HG03520 (cell line): Measurements from ENCODE around the gene TMEM174.
"Not testable (repeated sequence)": the region's sequence is repeated elsewhere in the genome, so short reads cannot be mapped to it uniquely, and the experiment has no call there.

Experiments used
- ATAC-seq: cut with Tn5 transposase; IDR thresholded peaks from one replicate; pipeline ENCODE4 v1.9.1; 2021; ENCODE audit warnings: mild to moderate bottlenecking, moderate library complexity; ENCODE audit not compliant: unreplicated experiment

Gene TMEM174

DNA sequence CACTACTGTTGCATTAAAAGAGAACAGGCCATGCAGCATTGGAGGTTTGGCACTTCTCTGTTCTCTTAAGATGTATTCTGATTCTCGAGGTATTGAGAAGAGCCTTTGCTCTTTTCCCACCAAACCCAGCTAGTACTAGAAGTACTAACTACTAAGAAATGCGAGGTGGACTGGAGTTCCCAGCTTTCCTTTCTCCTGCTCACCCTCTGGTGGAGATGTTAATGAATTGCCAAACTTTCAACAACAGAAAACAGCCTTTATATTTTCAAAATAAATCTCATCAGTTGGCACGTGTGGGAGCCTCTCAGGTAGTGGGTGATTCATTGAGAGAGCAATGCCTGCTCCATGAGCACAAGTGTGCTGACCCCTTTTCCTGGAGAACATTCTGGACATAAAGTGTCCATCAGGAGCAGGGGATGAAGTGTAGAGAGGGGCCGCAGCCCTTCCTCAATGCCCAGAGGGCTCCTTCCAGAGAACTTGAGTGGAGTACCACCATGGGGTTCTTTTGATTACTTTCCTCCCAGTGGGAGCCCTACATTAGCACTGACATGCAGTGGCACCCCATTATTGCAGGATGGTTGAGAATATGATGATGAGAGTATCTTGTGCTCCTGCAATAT, 45.7 kb downstream of the TMEM174 start:
- no peak for ATAC-seq

DNA sequence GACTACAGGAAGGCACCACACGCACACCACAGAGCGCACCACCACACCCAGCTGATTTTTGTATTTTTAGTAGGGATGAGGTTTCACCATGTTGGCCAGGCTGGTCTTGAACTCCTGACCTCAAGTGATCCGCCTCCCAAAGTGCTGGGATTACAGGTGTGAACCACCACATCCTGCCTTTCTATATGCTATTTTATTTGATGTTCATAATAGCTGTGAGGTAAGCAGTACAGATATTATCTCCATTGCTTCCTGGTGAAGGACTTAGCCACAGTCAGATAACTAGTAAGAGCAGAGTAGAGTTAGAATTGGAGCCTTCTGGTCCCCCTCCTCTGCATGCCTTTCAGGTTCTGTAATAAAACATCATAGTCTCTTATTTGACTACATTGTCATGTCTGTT, 46.3 kb downstream of the TMEM174 start:
- not testable (repeated sequence) for ATAC-seq

DNA sequence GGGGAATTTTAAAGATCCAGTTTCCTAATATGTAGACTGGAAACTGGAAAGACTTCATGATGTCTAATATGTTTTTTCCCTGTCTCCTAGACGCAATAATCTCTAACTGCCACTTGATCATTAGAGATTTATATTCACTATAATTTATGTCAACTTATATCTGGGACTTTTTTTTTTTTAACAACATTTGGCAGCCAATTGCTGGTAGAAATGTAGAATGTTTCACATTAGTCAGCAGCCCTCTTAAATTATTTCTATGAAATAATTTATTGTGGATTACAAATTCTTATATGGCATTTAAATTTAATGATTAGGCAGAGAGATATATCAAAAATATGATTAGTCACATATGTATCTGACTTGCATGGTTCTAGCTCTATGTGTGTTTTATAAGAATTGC, 48.2 kb downstream of the TMEM174 start:
- ATAC-seq: no peak

DNA sequence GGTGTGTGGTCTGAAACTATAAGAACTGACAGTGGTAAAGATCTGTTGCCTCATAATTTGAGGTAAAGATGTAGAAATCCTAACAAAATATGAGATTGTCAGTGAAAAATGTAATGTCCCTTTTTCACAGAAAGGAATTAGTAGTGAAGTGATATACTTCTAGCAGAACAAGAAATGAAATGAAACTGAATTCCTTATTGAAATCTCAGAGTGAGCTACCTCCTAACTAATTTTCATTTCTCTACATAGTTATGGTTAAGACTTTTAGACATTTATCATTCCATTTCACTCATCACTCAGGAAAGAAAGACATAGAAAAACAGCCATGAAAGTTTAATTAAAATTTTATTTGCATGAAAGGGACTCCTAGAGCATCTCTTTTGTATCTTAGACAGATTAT, 48.7 kb downstream of the TMEM174 start:
- ATAC-seq: no peak

DNA sequence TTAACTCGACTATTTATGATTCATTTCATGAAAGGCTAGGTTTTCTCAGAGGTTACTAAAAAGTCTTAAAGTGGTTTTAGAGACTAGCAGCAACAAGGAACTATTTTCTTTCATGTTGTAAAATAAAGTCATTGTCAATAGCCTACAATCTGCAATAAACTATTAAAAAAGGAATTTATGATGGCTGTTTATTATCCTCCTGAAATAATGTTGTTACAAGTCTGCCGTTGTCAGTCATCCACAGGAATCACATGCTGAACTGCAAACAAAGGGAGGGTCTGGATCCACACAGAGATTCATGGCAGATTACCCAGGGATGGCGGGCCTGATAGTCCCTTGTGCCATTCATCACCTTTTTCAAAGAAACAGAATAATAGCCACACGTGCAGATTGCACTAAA, 49.2 kb downstream of the TMEM174 start:
- no peak for ATAC-seq
